OCI-LY7 (cell line): ENCODE results near the gene GALNT1. TPM values are rescaled to one million over a fixed set of nuclear protein-coding genes. Genes with fewer than 3 reads are reported as not detected.

Source experiments
- BruUV-seq: library from RNA; stranded (reverse); fragments of 400-500 nt; replicated peaks from 2 replicates; lab custom pipeline; 2021; lab: Mats Ljungman, UMichigan
- CTCF ChIA-PET: fragments of 300-600 bp; sonication (Branson Sonifier 250); formaldehyde crosslinking; loops from one replicate; lab custom pipeline; 2022; ENCODE audit warnings: antibody characterized with exemption; ENCODE audit not compliant: unreplicated experiment; lab: Charles Lee
- POLR2A ChIA-PET: fragments of 300-600 bp; sonication (Branson Sonifier 250); formaldehyde crosslinking; loops from one replicate; lab custom pipeline; 2022; ENCODE audit warnings: antibody characterized with exemption; lab: Charles Lee
- DNase-seq: peaks from one replicate; pipeline ENCODE4 v3.0.0-alpha.2; 2015; ENCODE audit warnings: low spot score
- H2AFZ ChIP-seq: fragments of 200-600 bp; sonication (generic), shearing (Covaris generic); 2 replicates; pipeline ENCODE4 v1.6.1; 2014; ENCODE audit warnings: mild to moderate bottlenecking, antibody characterized with exemption, low read length, moderate library complexity
- H3K27ac ChIP-seq: fragments of 200-600 bp; sonication (generic); 2 replicates; pipeline ENCODE4 v1.5.1; 2014; ENCODE audit warnings: mixed run types, low read depth, mild to moderate bottlenecking, moderate library complexity, low read length, inconsistent platforms; ENCODE audit not compliant: poor library complexity, severe bottlenecking
- H3K36me3 ChIP-seq: fragments of 200-600 bp; sonication (generic); 2 replicates; pipeline ENCODE4 v1.6.1; 2014; ENCODE audit warnings: mild to moderate bottlenecking, antibody characterized with exemption, low read length, moderate library complexity, mixed read lengths; ENCODE audit not compliant: insufficient read depth
- H3K4me1 ChIP-seq: fragments of 200-600 bp; sonication (generic); 2 replicates; pipeline ENCODE4 v1.5.1; 2014; ENCODE audit warnings: mild to moderate bottlenecking, low read length; ENCODE audit not compliant: insufficient read depth, poor library complexity, severe bottlenecking
- H3K4me2 ChIP-seq: fragments of 200-600 bp; sonication (generic); 2 replicates; pipeline ENCODE4 v1.6.1; 2014; ENCODE audit warnings: mild to moderate bottlenecking, low read length
- H3K4me3 ChIP-seq: fragments of 200-600 bp; sonication (generic); 2 replicates; pipeline ENCODE4 v1.5.1; 2014; ENCODE audit warnings: mild to moderate bottlenecking, low read depth, low read length; ENCODE audit not compliant: poor library complexity, severe bottlenecking
- H3K79me2 ChIP-seq: fragments of 200-600 bp; sonication (generic); 2 replicates; pipeline ENCODE4 v1.6.1; 2016; ENCODE audit warnings: low read depth, mild to moderate bottlenecking, low read length, moderate library complexity, mixed read lengths; ENCODE audit not compliant: insufficient read depth
- H3K9me2 ChIP-seq: fragments of 200-600 bp; sonication (generic); 2 replicates; pipeline ENCODE4 v1.6.1; 2016; ENCODE audit warnings: mild to moderate bottlenecking, low read length, mixed read lengths; ENCODE audit not compliant: insufficient read depth
- H3K9me3 ChIP-seq: fragments of 200-600 bp; sonication (generic); 2 replicates; pipeline ENCODE4 v1.6.1; 2014; ENCODE audit warnings: mild to moderate bottlenecking, mixed run types, low read length, mixed read lengths
- H4K20me1 ChIP-seq: fragments of 200-600 bp; sonication (generic); 2 replicates; pipeline ENCODE4 v1.6.1; 2014; ENCODE audit warnings: mild to moderate bottlenecking, antibody characterized with exemption, low read length, moderate library complexity, mixed read lengths; ENCODE audit not compliant: insufficient read depth
- EZH2phosphoT487 ChIP-seq: fragments of 200-600 bp; sonication (generic); IDR thresholded peaks from 2 replicates; pipeline ENCODE4 v1.6.1; 2018; ENCODE audit warnings: low read depth, borderline replicate concordance, mild to moderate bottlenecking, mixed run types, antibody characterized with exemption, low read length, moderate library complexity, mixed read lengths
- intact Hi-C: fragments of 100-400 bp; cut with micrococcal nuclease; formaldehyde crosslinking; loops from one replicate; pipeline ENCODE4 v1.10.0; 2022; ENCODE audit not compliant: unreplicated experiment
- total RNA-seq, 2 experiments: library from RNA; depleted of rRNA in 1 of 2; stranded (reverse); fragments of >200 nt in 1 of 2; shearing (Covaris generic) in 1 of 2; gene quantifications; 2 replicates each; pipeline ENCODE4 v1.2.3, GENCODE V29; 2014 to 2022
- TF ChIP-seq, protein P1 (sequence below): fragments of 200-600 bp; sonication (generic); conservative IDR thresholded peaks from 2 replicates; pipeline ENCODE4 v1.5.1; 2014; ENCODE audit warnings: mild to moderate bottlenecking, antibody characterized with exemption, low read length, moderate library complexity, mixed read lengths

The GALNT1 gene
- total RNA-seq, 2 experiments from 2014 or later = 22.0 to 37.2 TPM

GRCh38 chr18:35680139-35680551 lies 98.6 kb downstream of the GALNT1 start:
- no peak for DNase-seq
- Histone ChIP-seq H3K79me2 (no peaks in the 10 kb centered on the region), H2AFZ (no peak overlapping the region), H3K4me2 (no peak overlapping the region), H4K20me1 (no peaks in the 10 kb centered on the region), H3K36me3 (no peaks in the 10 kb centered on the region), H3K4me3 (no peak overlapping the region), H3K27ac (no peak overlapping the region), H3K9me3 (no peaks in the 10 kb centered on the region), H3K9me2 (no peaks in the 10 kb centered on the region), H3K4me1 (no peaks in the 10 kb centered on the region)
- intact Hi-C loops = no loop called here
- CTCF ChIA-PET = no interaction called here
- BruUV-seq = no TSS peak
- no peak for TF ChIP-seq EZH2phosphoT487
- TF ChIP-seq, protein P1, sequence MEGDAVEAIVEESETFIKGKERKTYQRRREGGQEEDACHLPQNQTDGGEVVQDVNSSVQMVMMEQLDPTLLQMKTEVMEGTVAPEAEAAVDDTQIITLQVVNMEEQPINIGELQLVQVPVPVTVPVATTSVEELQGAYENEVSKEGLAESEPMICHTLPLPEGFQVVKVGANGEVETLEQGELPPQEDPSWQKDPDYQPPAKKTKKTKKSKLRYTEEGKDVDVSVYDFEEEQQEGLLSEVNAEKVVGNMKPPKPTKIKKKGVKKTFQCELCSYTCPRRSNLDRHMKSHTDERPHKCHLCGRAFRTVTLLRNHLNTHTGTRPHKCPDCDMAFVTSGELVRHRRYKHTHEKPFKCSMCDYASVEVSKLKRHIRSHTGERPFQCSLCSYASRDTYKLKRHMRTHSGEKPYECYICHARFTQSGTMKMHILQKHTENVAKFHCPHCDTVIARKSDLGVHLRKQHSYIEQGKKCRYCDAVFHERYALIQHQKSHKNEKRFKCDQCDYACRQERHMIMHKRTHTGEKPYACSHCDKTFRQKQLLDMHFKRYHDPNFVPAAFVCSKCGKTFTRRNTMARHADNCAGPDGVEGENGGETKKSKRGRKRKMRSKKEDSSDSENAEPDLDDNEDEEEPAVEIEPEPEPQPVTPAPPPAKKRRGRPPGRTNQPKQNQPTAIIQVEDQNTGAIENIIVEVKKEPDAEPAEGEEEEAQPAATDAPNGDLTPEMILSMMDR = no peak
- POLR2A ChIA-PET = no interaction called here

- Histone ChIP-seq H2AFZ (no peak overlapping the region), H3K4me1 (no peaks in the 10 kb centered on the region), H3K4me3 (no peak overlapping the region), H3K9me3 (no peaks in the 10 kb centered on the region), H3K79me2 (no peaks in the 10 kb centered on the region), H3K9me2 (no peaks in the 10 kb centered on the region), H3K36me3 (no peaks in the 10 kb centered on the region), H3K4me2 (no peak overlapping the region), H3K27ac (no peak overlapping the region), H4K20me1 (no peaks in the 10 kb centered on the region)
- CTCF ChIA-PET = no interaction called here
- intact Hi-C loops = no loop called here
- BruUV-seq = no TSS peak
- DNase-seq = no peak
- POLR2A ChIA-PET = interaction anchor here (0.7 to 0.9 kb wide), 2 partner anchors 29 to 70 kb away, joined by 3 to 5 read pairs; no protein-coding TSS in a partner anchor
- TF ChIP-seq, protein P1 = no peak
- TF ChIP-seq EZH2phosphoT487 = no peak
Measured at GRCh38 chr18:35682281-35682867, 100.8 kb downstream of the GALNT1 start.

DNA sequence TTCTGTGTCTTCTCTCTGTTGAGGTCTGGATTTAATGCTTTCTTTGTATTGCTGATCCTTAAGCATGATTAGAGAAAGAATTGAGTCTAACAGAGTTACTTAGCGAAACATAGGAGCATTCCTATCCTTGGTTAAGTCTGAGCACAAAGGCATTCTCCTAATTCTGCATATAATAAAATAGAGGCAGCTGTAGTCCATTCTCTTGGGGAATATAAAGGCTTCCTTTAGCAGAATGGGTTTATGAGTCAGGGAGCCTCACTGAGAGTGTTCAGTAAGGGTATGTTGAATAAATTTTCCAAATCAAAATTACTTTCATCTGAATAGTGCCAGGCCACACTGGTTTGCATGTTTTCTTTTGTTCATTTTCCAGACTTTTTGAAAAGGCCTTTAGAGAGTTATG lies 101.5 kb downstream of the GALNT1 start:
- H3K9me3 ChIP-seq = no peaks in the 10 kb centered on the region
- H4K20me1 ChIP-seq = no peaks in the 10 kb centered on the region
- no peak for DNase-seq
- H3K4me2 ChIP-seq = no peak overlapping the region
- ChIA-PET CTCF (no interaction called here), POLR2A (no interaction called here)
- H3K4me3 ChIP-seq = no peak overlapping the region
- H3K27ac ChIP-seq = no peak overlapping the region
- intact Hi-C loops = no loop called here
- no TSS peak for BruUV-seq
- no peaks in the 10 kb centered on the region for H3K9me2 ChIP-seq
- TF ChIP-seq, protein P1 = no peak
- no peak for TF ChIP-seq EZH2phosphoT487
- H3K36me3 ChIP-seq = no peaks in the 10 kb centered on the region
- H2AFZ ChIP-seq = no peak overlapping the region
- H3K4me1 ChIP-seq = no peaks in the 10 kb centered on the region
- no peaks in the 10 kb centered on the region for H3K79me2 ChIP-seq
